IPS DF 6.9 (cell line): ENCODE data around the gene ISLR.

Experiments used
- DNase-seq: peaks from one replicate; pipeline ENCODE4 v3.0.0-alpha.2; 2013; ENCODE audit warnings: low read depth, low spot score
- H3K27ac ChIP-seq: one replicate; pipeline ENCODE4 v1.5.1; 2013; ENCODE audit warnings: low read length, control low read depth
- H3K27me3 ChIP-seq: 2 replicates; pipeline ENCODE4 v1.6.1; 2013; ENCODE audit warnings: mild to moderate bottlenecking, low read length; ENCODE audit not compliant: control insufficient read depth, insufficient read depth
- H3K36me3 ChIP-seq: 2 replicates; pipeline ENCODE4 v1.6.1; 2013; ENCODE audit warnings: low read length; ENCODE audit not compliant: control insufficient read depth, insufficient read depth
- H3K4me1 ChIP-seq: 2 replicates; pipeline ENCODE4 v1.6.1; 2013; ENCODE audit warnings: low read length; ENCODE audit not compliant: control insufficient read depth, insufficient read depth
- H3K4me3 ChIP-seq: 2 replicates; pipeline ENCODE4 v1.5.1; 2013; ENCODE audit warnings: mild to moderate bottlenecking, low read length
- H3K9me3 ChIP-seq: 2 replicates; pipeline ENCODE4 v1.6.1; 2013; ENCODE audit warnings: low read length, inconsistent platforms; ENCODE audit not compliant: control insufficient read depth, insufficient read depth
- WGBS: extraction: QIAGEN DNeasy Blood & Tissue Kit; methylation state at CpG from one replicate; pipeline ENCODE4 v1.1.7; 2013; ENCODE audit warnings: mixed read lengths, missing lambda C conversion rate; ENCODE audit not compliant: insufficient read length, insufficient coverage; 5-methylcytosine and 5-hydroxymethylcytosine counted together

The ISLR gene

DNA sequence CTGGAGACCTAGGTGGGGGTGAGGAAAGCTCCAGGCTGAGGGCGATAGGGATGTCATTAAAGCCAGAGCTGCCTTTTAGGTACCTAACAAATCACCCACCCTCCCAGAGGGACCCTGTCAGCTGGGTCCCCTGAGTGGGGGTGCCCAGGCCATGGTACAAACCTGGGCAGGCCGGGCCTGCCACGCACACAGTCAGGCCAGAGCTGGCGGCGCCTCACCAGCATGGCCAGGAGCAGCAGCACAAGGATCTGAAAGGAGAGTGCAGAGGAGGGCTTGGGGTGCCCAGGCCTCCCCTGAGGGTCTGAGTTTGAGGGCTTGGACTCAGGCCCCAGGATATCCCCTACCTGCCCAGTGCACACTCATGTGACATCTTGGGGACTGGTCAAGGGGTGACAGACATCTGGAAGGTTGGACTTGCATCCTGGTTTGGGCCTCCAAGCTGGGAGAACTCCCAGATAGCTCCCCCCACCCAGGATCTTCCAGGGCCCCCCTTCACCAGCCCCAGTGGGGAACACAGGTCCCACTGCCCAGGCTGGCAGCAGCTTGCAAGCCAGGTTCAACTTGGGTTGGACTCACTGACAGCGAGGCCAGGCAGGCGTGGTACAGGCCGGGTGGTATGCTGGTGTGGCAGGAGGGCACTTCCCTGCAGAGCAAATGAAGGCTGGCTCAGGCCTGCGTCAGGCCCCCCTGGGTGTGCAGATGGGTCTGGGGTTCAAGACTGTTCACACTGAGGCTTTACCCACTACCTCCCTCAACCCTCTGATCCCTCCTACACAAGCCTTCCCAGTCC, 23.9 kb downstream of the ISLR start:
- Histone ChIP-seq H3K9me3 (no peaks in the 10 kb centered on the region), H3K4me1 (peaks cover 9% of the 10 kb centered on the region), H3K27me3 (no peaks in the 10 kb centered on the region), H3K36me3 (no peaks in the 10 kb centered on the region), H3K27ac (no peak overlapping the region), H3K4me3 (no peak overlapping the region)
- DNase-seq, result no peak
- no CpG with 5 or more reads among the region's 9 CpGs for WGBS

DNA sequence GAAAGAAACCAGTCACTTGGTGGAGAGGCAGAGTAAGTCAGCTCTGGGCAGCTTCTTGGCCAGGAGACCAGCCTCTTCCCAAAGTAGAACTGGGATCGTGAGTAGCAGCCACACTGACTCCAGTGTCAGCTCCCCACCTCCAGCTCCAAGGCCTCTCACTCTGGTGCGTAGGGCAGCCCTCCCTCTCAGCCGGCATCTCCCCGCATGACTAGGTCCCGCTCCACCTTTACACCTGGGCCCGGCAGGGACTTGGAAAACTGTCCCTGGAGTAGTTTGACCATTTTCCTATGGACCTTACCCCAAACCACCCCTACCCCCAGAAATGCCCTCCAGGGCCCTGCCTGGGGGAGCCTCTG, 25.8 kb downstream of the ISLR start:
- no peaks in the 10 kb centered on the region for H3K27me3 ChIP-seq
- peaks cover 12% of the 10 kb centered on the region for H3K4me1 ChIP-seq
- H3K36me3 ChIP-seq, result no peaks in the 10 kb centered on the region

GRCh38 chr15:74200412-74200815, 26.9 kb downstream of the ISLR start:
- no peaks in the 10 kb centered on the region for H3K9me3 ChIP-seq
- no peak for DNase-seq
- H3K27me3 ChIP-seq, result no peaks in the 10 kb centered on the region
- peaks cover 16% of the 10 kb centered on the region for H3K4me1 ChIP-seq
- WGBS, result no CpG with 5 or more reads among the region's 1 CpG
- no peaks in the 10 kb centered on the region for H3K36me3 ChIP-seq
- no peak overlapping the region for H3K27ac ChIP-seq
- no peak overlapping the region for H3K4me3 ChIP-seq

More for the DNA sequence above, 25.8 kb downstream of the ISLR start:
- no peak overlapping the region for H3K4me3 ChIP-seq
- no peaks in the 10 kb centered on the region for H3K9me3 ChIP-seq
- no peak for DNase-seq
- H3K27ac ChIP-seq, result no peak overlapping the region
- WGBS, result no CpG with 5 or more reads among the region's 6 CpGs

DNA sequence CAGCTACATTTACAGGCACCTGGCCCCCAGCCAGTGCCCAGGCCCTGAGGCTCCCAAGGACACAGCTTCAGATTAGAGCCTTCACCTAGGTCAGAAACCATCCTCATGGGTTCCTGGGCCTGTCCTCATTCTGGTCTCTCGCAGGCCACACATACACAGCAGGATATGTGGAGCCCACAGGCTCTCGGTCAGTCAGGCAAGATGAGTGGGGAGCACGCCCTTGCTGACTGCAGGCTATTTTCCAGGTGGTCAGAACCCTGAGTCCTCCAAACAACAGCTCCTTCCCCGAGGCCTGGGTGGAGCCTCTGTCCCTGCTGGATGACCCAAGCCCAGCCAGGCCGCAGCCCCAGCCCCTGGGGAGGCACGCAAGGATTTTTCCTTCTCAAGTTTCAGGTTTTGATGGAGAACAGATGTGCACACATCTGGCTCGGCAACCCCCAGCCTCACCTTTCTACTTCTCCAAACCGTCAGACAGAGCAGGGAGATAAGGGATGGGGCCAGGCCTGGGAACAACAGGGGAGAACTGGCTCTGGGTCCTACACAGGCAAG, 27.4 kb downstream of the ISLR start:
- no peak overlapping the region for H3K27ac ChIP-seq
- no peak overlapping the region for H3K4me3 ChIP-seq
- peaks cover 16% of the 10 kb centered on the region for H3K4me1 ChIP-seq

GRCh38 chr15:74201710-74202420, 28.4 kb downstream of the ISLR start:
- Histone ChIP-seq H3K27ac (no peak overlapping the region), H3K27me3 (no peaks in the 10 kb centered on the region), H3K4me3 (no peak overlapping the region; the same call in 1 of the 2 replicates), H3K9me3 (no peaks in the 10 kb centered on the region), H3K4me1 (peaks cover 16% of the 10 kb centered on the region), H3K36me3 (no peaks in the 10 kb centered on the region)
- no peak for DNase-seq
- no CpG with 5 or more reads among the region's 7 CpGs for WGBS

More for the DNA sequence above, 27.4 kb downstream of the ISLR start:
- Histone ChIP-seq H3K9me3 (no peaks in the 10 kb centered on the region), H3K36me3 (no peaks in the 10 kb centered on the region), H3K27me3 (no peaks in the 10 kb centered on the region)
- no peak for DNase-seq
- WGBS, result no CpG with 5 or more reads among the region's 8 CpGs

DNA sequence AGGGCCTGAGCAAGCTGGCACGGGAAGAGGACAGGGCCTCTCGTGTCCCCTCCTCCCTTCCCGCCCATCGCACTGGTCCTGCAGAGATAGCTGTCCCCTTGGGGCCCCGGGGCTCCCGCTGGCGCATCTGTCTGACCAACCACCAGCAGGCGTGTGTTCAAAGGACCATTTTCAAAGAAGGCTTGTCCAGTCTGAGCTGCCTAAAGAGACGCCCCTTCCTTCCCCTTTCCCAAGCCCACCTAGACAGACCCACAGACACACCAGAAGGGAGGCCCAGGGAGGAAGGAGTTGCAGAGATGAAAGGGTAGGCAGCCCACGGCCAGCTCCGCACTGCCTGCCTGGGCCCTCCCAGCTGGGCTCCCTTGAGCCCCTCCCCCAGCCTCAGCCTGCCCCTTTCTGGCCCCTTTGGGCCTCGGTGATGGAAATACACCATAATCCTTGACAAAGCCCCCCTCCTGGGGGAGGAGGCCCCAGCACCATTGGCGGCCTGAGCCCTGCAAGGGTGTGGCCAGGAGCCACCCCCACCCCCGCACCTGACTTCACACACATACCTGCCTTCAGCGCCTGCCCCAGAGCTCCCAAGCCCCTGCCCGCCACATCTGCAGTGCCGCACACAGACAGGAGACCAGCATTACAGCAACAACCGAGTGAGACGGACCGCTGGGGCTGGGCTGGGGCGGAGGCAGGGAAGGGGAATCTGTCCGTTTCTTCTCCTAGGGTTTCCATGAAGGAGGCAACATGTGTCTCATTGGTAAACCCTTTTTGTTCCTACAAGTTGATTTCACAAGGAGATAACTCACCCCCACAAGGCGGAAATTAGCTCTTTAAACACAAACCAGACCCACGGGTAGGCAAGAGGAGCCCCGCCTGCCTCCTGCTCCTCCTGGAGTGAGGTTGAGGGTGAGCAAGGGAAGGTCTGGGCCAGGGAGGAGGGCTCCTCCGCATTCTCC, 29.2 kb downstream of the ISLR start, which contains the start of gene STRA6:
Gene STRA6, minus strand, starts transcription at position 336 of the 950 bp plus-strand sequence. CDS start 520 bp downstream, outside the sequence.
- peak; percentile 76 for DNase-seq
- Histone ChIP-seq H3K36me3 (no peaks in the 10 kb centered on the region), H3K4me3 (peak within 1 kb of the TSS; percentile 19; the same call in 1 of the 2 replicates), H3K27ac (no peak within 1 kb of the TSS), H3K27me3 (no peaks in the 10 kb centered on the region), H3K4me1 (peaks cover 16% of the 10 kb centered on the region), H3K9me3 (no peaks in the 10 kb centered on the region)
- WGBS, result no CpG with 5 or more reads among the region's 26 CpGs

DNA sequence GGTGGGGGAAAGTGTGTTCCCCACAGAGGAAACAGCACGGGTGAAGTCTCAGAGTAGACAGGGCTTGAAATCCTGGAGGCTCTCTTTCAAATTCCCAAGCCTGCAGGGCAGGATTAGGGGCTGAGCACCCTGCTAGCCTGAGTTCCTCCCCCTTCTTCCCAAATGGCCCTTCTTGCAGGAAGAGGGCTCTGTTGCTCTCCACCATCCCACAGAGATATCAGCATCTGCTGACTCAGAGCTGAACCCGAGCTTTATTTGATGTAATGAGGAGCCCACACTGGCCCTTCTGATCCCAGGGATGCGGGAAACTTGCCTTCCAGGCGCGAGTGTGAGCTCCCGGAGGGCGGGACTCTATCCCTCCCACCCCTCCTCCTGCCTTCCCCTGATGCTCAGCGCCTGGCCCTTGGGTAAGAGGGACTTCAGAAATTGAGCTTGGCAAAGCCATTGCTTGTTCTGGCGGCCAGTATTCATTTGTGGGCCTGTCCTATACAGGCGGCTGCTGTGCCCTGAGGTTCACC, 30.5 kb downstream of the ISLR start:
- H3K4me3 ChIP-seq, result no peak overlapping the region
- H3K36me3 ChIP-seq, result no peaks in the 10 kb centered on the region
- no peaks in the 10 kb centered on the region for H3K9me3 ChIP-seq
- H3K27ac ChIP-seq, result no peak overlapping the region
- WGBS, result no CpG with 5 or more reads among the region's 10 CpGs
- no peak for DNase-seq
- peaks cover 20% of the 10 kb centered on the region for H3K4me1 ChIP-seq
- no peaks in the 10 kb centered on the region for H3K27me3 ChIP-seq

GRCh38 chr15:74205582-74205947, 32.1 kb downstream of the ISLR start:
- no CpG with 5 or more reads among the region's 4 CpGs for WGBS
- H3K27me3 ChIP-seq, result no peaks in the 10 kb centered on the region
- no peak overlapping the region for H3K27ac ChIP-seq
- no peaks in the 10 kb centered on the region for H3K36me3 ChIP-seq
- no peaks in the 10 kb centered on the region for H3K9me3 ChIP-seq
- peaks cover 22% of the 10 kb centered on the region for H3K4me1 ChIP-seq
- no peak overlapping the region for H3K4me3 ChIP-seq
- DNase-seq, result no peak

- WGBS, result no CpG with 5 or more reads among the region's 6 CpGs
- peaks cover 15% of the 10 kb centered on the region for H3K4me1 ChIP-seq
- DNase-seq, result no peak
These were observed 33.3 kb downstream of the ISLR start for GRCh38 chr15:74206801-74207281.

More at GRCh38 chr15:74206801-74207281, 33.3 kb downstream of the ISLR start:
- no peaks in the 10 kb centered on the region for H3K27me3 ChIP-seq
- no peak overlapping the region for H3K4me3 ChIP-seq
- no peaks in the 10 kb centered on the region for H3K36me3 ChIP-seq
- no peaks in the 10 kb centered on the region for H3K9me3 ChIP-seq
- no peak overlapping the region for H3K27ac ChIP-seq
